MM.1S (cell line): ENCODE results near the gene CASTOR1.

Experiments used
- DNase-seq: peaks from one replicate; pipeline ENCODE4 v3.0.0-alpha.2; 2015
- H2AFZ ChIP-seq: fragments of 300-600 bp; sonication (generic); 2 replicates; pipeline ENCODE4 v1.6.0; 2016; ENCODE audit warnings: antibody characterized with exemption, low read length
- H3F3A ChIP-seq: fragments of 300-600 bp; sonication (generic); 2 replicates; pipeline ENCODE4 v1.6.1; 2016; ENCODE audit warnings: mild to moderate bottlenecking, antibody characterized with exemption, low read length, moderate library complexity, mixed read lengths; ENCODE audit not compliant: insufficient read depth
- H3K27ac ChIP-seq: fragments of 300-600 bp; sonication (generic); 2 replicates; pipeline ENCODE4 v1.5.1; 2016; ENCODE audit warnings: mild to moderate bottlenecking, low read length
- H3K27me3 ChIP-seq: fragments of 300-600 bp; sonication (generic); replicated peaks from 2 replicates; pipeline ENCODE4 v1.6.0; 2016; ENCODE audit warnings: low read length; ENCODE audit not compliant: insufficient read depth
- H3K36me3 ChIP-seq: fragments of 300-600 bp; sonication (generic); replicated peaks from 2 replicates; pipeline ENCODE4 v1.6.1; 2016; ENCODE audit warnings: mild to moderate bottlenecking, low read length, mixed read lengths; ENCODE audit not compliant: insufficient read depth
- H3K4me1 ChIP-seq: fragments of 300-600 bp; sonication (generic); 2 replicates; pipeline ENCODE4 v1.6.1; 2016; ENCODE audit warnings: low read length, mixed read lengths
- H3K4me2 ChIP-seq: fragments of 300-600 bp; sonication (generic); 2 replicates; pipeline ENCODE4 v1.6.0; 2016; ENCODE audit warnings: low read depth, low read length
- H3K4me3 ChIP-seq: fragments of 300-600 bp; sonication (generic); 2 replicates; pipeline ENCODE4 v1.5.1; 2016; ENCODE audit warnings: low read length, mixed read lengths
- H3K79me2 ChIP-seq: fragments of 300-600 bp; sonication (generic); 2 replicates; pipeline ENCODE4 v1.6.1; 2016; ENCODE audit warnings: mixed run types, low read length, mixed read lengths
- H3K9ac ChIP-seq: fragments of 300-600 bp; sonication (generic); 2 replicates; pipeline ENCODE4 v1.6.1; 2016; ENCODE audit warnings: low read length, mixed read lengths
- H3K9me2 ChIP-seq: fragments of 300-600 bp; sonication (generic); replicated peaks from 2 replicates; pipeline ENCODE4 v1.6.1; 2016; ENCODE audit warnings: mild to moderate bottlenecking, low read length, mixed read lengths; ENCODE audit not compliant: insufficient read depth
- H3K9me3 ChIP-seq: fragments of 300-600 bp; sonication (generic); replicated peaks from 2 replicates; pipeline ENCODE4 v1.6.1; 2016; ENCODE audit warnings: mild to moderate bottlenecking, low read length, mixed read lengths; ENCODE audit not compliant: insufficient read depth
- H4K20me1 ChIP-seq: fragments of 300-600 bp; sonication (generic); 2 replicates; pipeline ENCODE4 v1.6.1; 2016; ENCODE audit warnings: mild to moderate bottlenecking, low read length, moderate library complexity, mixed read lengths; ENCODE audit not compliant: insufficient read depth
- EZH2 ChIP-seq: fragments of 300-600 bp; sonication (generic); optimal IDR thresholded peaks from 2 replicates; pipeline ENCODE3; 2017; ENCODE audit warnings: low read depth, mild to moderate bottlenecking, antibody characterized with exemption, low read length, mixed read lengths
- EZH2phosphoT487 ChIP-seq: fragments of 300-600 bp; sonication (generic); IDR thresholded peaks from 2 replicates; pipeline ENCODE4 v1.6.1; 2018; ENCODE audit warnings: antibody characterized with exemption, low read length
- TF ChIP-seq, protein P1 (sequence below): fragments of 300-600 bp; sonication (generic); IDR thresholded peaks from 2 replicates; pipeline ENCODE4 v1.5.1; 2016; ENCODE audit warnings: antibody characterized with exemption, low read length, mixed read lengths

The CASTOR1 gene

GRCh38 chr22:30336752-30337460, 47.6 kb upstream of the CASTOR1 start:
- Histone ChIP-seq H3K27ac (no peak overlapping the region), H3F3A (no peaks in the 10 kb centered on the region), H3K4me1 (no peaks in the 10 kb centered on the region), H3K27me3 (no peaks in the 10 kb centered on the region), H2AFZ (no peak overlapping the region), H3K9me3 (no peaks in the 10 kb centered on the region), H4K20me1 (no peaks in the 10 kb centered on the region), H3K4me2 (no peak overlapping the region), H3K4me3 (no peak overlapping the region), H3K9ac (no peak overlapping the region), H3K9me2 (no peaks in the 10 kb centered on the region), H3K36me3 (peaks cover 25% of the 10 kb centered on the region), H3K79me2 (no peaks in the 10 kb centered on the region)
- TF ChIP-seq, protein P1, sequence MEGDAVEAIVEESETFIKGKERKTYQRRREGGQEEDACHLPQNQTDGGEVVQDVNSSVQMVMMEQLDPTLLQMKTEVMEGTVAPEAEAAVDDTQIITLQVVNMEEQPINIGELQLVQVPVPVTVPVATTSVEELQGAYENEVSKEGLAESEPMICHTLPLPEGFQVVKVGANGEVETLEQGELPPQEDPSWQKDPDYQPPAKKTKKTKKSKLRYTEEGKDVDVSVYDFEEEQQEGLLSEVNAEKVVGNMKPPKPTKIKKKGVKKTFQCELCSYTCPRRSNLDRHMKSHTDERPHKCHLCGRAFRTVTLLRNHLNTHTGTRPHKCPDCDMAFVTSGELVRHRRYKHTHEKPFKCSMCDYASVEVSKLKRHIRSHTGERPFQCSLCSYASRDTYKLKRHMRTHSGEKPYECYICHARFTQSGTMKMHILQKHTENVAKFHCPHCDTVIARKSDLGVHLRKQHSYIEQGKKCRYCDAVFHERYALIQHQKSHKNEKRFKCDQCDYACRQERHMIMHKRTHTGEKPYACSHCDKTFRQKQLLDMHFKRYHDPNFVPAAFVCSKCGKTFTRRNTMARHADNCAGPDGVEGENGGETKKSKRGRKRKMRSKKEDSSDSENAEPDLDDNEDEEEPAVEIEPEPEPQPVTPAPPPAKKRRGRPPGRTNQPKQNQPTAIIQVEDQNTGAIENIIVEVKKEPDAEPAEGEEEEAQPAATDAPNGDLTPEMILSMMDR, result no peak
- no peak for TF ChIP-seq EZH2
- TF ChIP-seq EZH2phosphoT487, result no peak
- DNase-seq, result no peak

GRCh38 chr22:30335236-30335635, 45.9 kb upstream of the CASTOR1 start:
- H3K9ac ChIP-seq, result no peak overlapping the region
- no peaks in the 10 kb centered on the region for H3K9me2 ChIP-seq
- H3K27me3 ChIP-seq, result no peaks in the 10 kb centered on the region
- H3K79me2 ChIP-seq, result no peaks in the 10 kb centered on the region
- H2AFZ ChIP-seq, result no peak overlapping the region
- TF ChIP-seq EZH2, result no peak
- TF ChIP-seq, protein P1, result no peak
- TF ChIP-seq EZH2phosphoT487, result no peak
- DNase-seq, result no peak
- H3K27ac ChIP-seq, result no peak overlapping the region
- no peak overlapping the region for H3K4me3 ChIP-seq
- no peaks in the 10 kb centered on the region for H4K20me1 ChIP-seq
- no peak overlapping the region for H3K4me2 ChIP-seq
- peaks cover 19% of the 10 kb centered on the region for H3K36me3 ChIP-seq
- H3F3A ChIP-seq, result no peaks in the 10 kb centered on the region
- H3K4me1 ChIP-seq, result no peaks in the 10 kb centered on the region
- no peaks in the 10 kb centered on the region for H3K9me3 ChIP-seq

DNA sequence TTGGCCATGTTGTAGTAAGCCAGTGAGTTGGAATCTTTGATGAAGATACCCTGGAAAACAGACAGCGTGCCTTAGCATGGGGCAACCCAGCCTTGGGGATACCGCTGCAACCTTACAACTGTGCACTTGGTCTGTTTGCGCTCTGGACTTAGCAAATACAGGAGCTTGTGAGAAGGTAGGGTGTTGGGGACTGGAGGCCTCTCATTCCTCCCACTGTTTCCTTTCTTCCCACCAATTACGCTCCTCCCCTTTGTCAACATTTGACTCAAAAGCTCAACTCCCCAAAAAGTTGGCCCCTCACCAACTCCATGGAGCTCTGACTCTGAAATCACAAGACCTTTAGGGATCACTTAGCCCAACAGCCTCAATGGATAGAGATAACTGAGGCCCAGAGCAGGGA, 45.3 kb upstream of the CASTOR1 start:
- Histone ChIP-seq H3K36me3 (peaks cover 19% of the 10 kb centered on the region), H3K9me3 (no peaks in the 10 kb centered on the region), H3K79me2 (no peaks in the 10 kb centered on the region), H2AFZ (no peak overlapping the region), H3F3A (no peaks in the 10 kb centered on the region), H4K20me1 (no peaks in the 10 kb centered on the region), H3K9ac (no peak overlapping the region), H3K4me3 (no peak overlapping the region), H3K9me2 (no peaks in the 10 kb centered on the region), H3K4me1 (no peaks in the 10 kb centered on the region), H3K27ac (no peak overlapping the region), H3K27me3 (no peaks in the 10 kb centered on the region), H3K4me2 (no peak overlapping the region)
- no peak for DNase-seq
- TF ChIP-seq EZH2, result no peak
- TF ChIP-seq, protein P1, result no peak
- no peak for TF ChIP-seq EZH2phosphoT487
